ENCODE results near the gene CSF3. TPM values are rescaled to one million over a fixed set of nuclear protein-coding genes. Genes with fewer than 3 reads are reported as not detected.
A peak's percentile ranks its signal among the peaks of the same experiment; 100 is the strongest.

The CSF3 gene
- total RNA-seq, 3 donors from 2014 or later (not counting 1 experiment from before 2014, with no cell fraction given) = not detected

DNA sequence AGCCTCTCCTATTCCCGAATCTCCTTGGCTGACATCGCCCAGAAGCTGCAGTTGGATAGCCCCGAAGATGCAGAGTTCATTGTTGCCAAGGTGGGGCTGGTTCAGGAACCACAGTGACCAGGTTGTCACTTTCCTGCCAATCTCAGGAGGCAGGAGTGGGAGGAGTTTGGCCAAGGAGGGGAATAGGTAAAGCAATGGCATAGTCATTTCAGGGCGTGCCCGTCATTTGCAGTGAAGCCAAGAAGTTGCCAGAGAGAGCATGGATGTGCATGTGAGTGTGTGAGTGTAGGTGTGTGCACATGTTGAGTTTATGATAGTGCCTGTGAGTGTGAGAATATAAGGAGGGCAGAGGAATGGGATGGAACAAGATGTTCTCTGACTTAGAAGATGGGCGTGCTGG is 19.8 kb upstream of the CSF3 start:
- Mint-ChIP-seq H3K4me3 (no peak overlapping the region), H3K9me3 (no peaks in the 10 kb centered on the region), H3K4me1 (peaks cover 0 to 15% of the 10 kb centered on the region in 2 donors), H3K27ac (no peak overlapping the region), H3K36me3 (peaks cover 21% of the 10 kb centered on the region), H3K27me3 (ENCODE audit: low read depth in 2 of 2) (no peaks in the 10 kb centered on the region)
- H3K27me3 ChIP-seq (ENCODE audit: control insufficient read depth, insufficient read depth, low read length) = no peaks in the 10 kb centered on the region
- TF ChIP-seq, protein P1, sequence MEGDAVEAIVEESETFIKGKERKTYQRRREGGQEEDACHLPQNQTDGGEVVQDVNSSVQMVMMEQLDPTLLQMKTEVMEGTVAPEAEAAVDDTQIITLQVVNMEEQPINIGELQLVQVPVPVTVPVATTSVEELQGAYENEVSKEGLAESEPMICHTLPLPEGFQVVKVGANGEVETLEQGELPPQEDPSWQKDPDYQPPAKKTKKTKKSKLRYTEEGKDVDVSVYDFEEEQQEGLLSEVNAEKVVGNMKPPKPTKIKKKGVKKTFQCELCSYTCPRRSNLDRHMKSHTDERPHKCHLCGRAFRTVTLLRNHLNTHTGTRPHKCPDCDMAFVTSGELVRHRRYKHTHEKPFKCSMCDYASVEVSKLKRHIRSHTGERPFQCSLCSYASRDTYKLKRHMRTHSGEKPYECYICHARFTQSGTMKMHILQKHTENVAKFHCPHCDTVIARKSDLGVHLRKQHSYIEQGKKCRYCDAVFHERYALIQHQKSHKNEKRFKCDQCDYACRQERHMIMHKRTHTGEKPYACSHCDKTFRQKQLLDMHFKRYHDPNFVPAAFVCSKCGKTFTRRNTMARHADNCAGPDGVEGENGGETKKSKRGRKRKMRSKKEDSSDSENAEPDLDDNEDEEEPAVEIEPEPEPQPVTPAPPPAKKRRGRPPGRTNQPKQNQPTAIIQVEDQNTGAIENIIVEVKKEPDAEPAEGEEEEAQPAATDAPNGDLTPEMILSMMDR (IDR thresholded peaks at IDR 0.05) = no peak
- no peak for ATAC-seq
- no peak for DNase-seq
- H3K27ac ChIP-seq (ENCODE audit: low read length) = no peak overlapping the region
- H3K9me3 ChIP-seq (ENCODE audit: control insufficient read depth, insufficient read depth, low read length) = no peaks in the 10 kb centered on the region
- H3K4me3 ChIP-seq (ENCODE audit: low read length) = no peak overlapping the region
- intact Hi-C loops (cut with micrococcal nuclease) = no loop called here
- H3K36me3 ChIP-seq (ENCODE audit: control insufficient read depth, insufficient read depth, low read length) = peaks cover 71% of the 10 kb centered on the region
- WGBS (ENCODE audit: insufficient coverage) = 98% methylated on average over 6 of the region's 6 CpGs
- H3K4me1 ChIP-seq (ENCODE audit: control insufficient read depth, insufficient read depth, low read length) = no peaks in the 10 kb centered on the region

- no peak for DNase-seq
- no peak for ATAC-seq
- Histone ChIP-seq H3K27ac (ENCODE audit: low read length) (no peak overlapping the region), H3K27me3 (ENCODE audit: control insufficient read depth, insufficient read depth, low read length) (no peaks in the 10 kb centered on the region), H3K4me1 (ENCODE audit: control insufficient read depth, insufficient read depth, low read length) (no peaks in the 10 kb centered on the region), H3K4me3 (ENCODE audit: low read length) (no peak overlapping the region), H3K36me3 (ENCODE audit: control insufficient read depth, insufficient read depth, low read length) (peaks cover 64% of the 10 kb centered on the region), H3K9me3 (ENCODE audit: control insufficient read depth, insufficient read depth, low read length) (no peaks in the 10 kb centered on the region)
- H3K4me1 Mint-ChIP-seq = peaks cover 0 to 15% of the 10 kb centered on the region in 2 donors
- intact Hi-C loops (cut with micrococcal nuclease) = no loop called here
- WGBS (ENCODE audit: insufficient coverage) = 96% methylated on average over 8 of the region's 8 CpGs
- no peaks in the 10 kb centered on the region for H3K9me3 Mint-ChIP-seq
- TF ChIP-seq, protein P1 (IDR thresholded peaks at IDR 0.05) = no peak
- H3K27me3 Mint-ChIP-seq (ENCODE audit: low read depth in 2 of 2) = no peaks in the 10 kb centered on the region
- no peak overlapping the region for H3K27ac Mint-ChIP-seq
- peaks cover 21% of the 10 kb centered on the region for H3K36me3 Mint-ChIP-seq
- H3K4me3 Mint-ChIP-seq = no peak overlapping the region
Measured at GRCh38 chr17:39996162-39996561, 19.1 kb upstream of the CSF3 start.

DNA sequence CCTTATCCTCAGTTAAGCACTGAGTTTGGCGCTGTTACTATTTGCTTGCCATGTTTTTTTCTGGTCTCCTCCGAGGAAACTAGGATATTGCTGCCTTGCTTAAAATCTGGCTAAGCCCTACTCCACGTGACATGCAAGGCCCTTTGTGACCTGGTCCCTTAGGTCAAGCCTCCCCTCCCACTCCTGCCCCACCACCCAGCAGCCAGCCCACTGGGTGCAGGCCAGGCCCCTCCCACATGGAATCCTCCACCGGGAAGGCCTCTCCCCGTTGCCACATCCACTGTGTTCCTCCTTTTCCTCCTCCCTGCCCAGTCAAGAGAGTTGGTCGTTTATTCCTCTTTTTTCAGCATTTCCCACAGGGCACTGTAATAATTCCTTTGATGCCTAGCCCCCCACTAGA is 18.4 kb upstream of the CSF3 start:
- 90% methylated on average over 6 of the region's 6 CpGs for WGBS (ENCODE audit: insufficient coverage)
- H3K27ac Mint-ChIP-seq = peak overlapping the region in 1 of 2 donors; percentile 29

GRCh38 chr17:39997543-39997942 is 17.7 kb upstream of the CSF3 start:
- intact Hi-C loops (cut with micrococcal nuclease) = no loop called here

More for the DNA sequence above, 18.4 kb upstream of the CSF3 start:
- Mint-ChIP-seq H3K36me3 (peaks cover 21% of the 10 kb centered on the region), H3K9me3 (no peaks in the 10 kb centered on the region), H3K4me3 (no peak overlapping the region), H3K27me3 (ENCODE audit: low read depth in 2 of 2) (no peaks in the 10 kb centered on the region), H3K4me1 (peaks cover 0 to 15% of the 10 kb centered on the region in 2 donors)
- H3K9me3 ChIP-seq (ENCODE audit: control insufficient read depth, insufficient read depth, low read length) = no peaks in the 10 kb centered on the region
- no peak overlapping the region for H3K4me3 ChIP-seq (ENCODE audit: low read length)
- TF ChIP-seq, protein P1 (IDR thresholded peaks at IDR 0.05) = no peak
- no peaks in the 10 kb centered on the region for H3K4me1 ChIP-seq (ENCODE audit: control insufficient read depth, insufficient read depth, low read length)
- H3K27me3 ChIP-seq (ENCODE audit: control insufficient read depth, insufficient read depth, low read length) = no peaks in the 10 kb centered on the region
- DNase-seq (no peak), ATAC-seq (no peak)
- no peak overlapping the region for H3K27ac ChIP-seq (ENCODE audit: low read length)
- intact Hi-C loops (cut with micrococcal nuclease) = no loop called here
- peaks cover 59% of the 10 kb centered on the region for H3K36me3 ChIP-seq (ENCODE audit: control insufficient read depth, insufficient read depth, low read length)

More at GRCh38 chr17:39997543-39997942, 17.7 kb upstream of the CSF3 start:
- H3K27ac Mint-ChIP-seq = no peak overlapping the region
- no peaks in the 10 kb centered on the region for H3K27me3 Mint-ChIP-seq (ENCODE audit: low read depth in 2 of 2)
- Histone ChIP-seq H3K27me3 (ENCODE audit: control insufficient read depth, insufficient read depth, low read length) (no peaks in the 10 kb centered on the region), H3K36me3 (ENCODE audit: control insufficient read depth, insufficient read depth, low read length) (peaks cover 52% of the 10 kb centered on the region), H3K4me1 (ENCODE audit: control insufficient read depth, insufficient read depth, low read length) (no peaks in the 10 kb centered on the region), H3K27ac (ENCODE audit: low read length) (no peak overlapping the region), H3K9me3 (ENCODE audit: control insufficient read depth, insufficient read depth, low read length) (no peaks in the 10 kb centered on the region), H3K4me3 (ENCODE audit: low read length) (no peak overlapping the region)
- no peaks in the 10 kb centered on the region for H3K9me3 Mint-ChIP-seq
- H3K36me3 Mint-ChIP-seq = peaks cover 19% of the 10 kb centered on the region
- TF ChIP-seq, protein P1 (IDR thresholded peaks at IDR 0.05) = no peak
- no peak overlapping the region for H3K4me3 Mint-ChIP-seq
- DNase-seq (no peak), ATAC-seq (no peak)
- 93% methylated on average over 4 of the region's 4 CpGs for WGBS (ENCODE audit: insufficient coverage)
- peaks cover 0 to 15% of the 10 kb centered on the region in 2 donors for H3K4me1 Mint-ChIP-seq

Measured in natural killer cell (primary cell).